Measurements from ENCODE around the gene GIPC1.

GRCh38 chr19:14459703-14460102 is 36.2 kb downstream of the GIPC1 start:
- TF ChIP-seq CTCF (IDR thresholded peaks at IDR 0.05) (no peak), POLR2A (IDR thresholded peaks at IDR 0.05) (no peak)

Measured in adrenal gland (tissue), 5 donors.